GM12874 (cell line): ENCODE measurements around the gene MOCS1.

Experiments
- CTCF ChIP-seq: IDR thresholded peaks from 2 replicates; pipeline ENCODE4 v1.5.1; 2011; ENCODE audit warnings: low read depth, mild to moderate bottlenecking, control low read depth, low read length, moderate library complexity; ENCODE audit not compliant: insufficient read depth

The MOCS1 gene

DNA sequence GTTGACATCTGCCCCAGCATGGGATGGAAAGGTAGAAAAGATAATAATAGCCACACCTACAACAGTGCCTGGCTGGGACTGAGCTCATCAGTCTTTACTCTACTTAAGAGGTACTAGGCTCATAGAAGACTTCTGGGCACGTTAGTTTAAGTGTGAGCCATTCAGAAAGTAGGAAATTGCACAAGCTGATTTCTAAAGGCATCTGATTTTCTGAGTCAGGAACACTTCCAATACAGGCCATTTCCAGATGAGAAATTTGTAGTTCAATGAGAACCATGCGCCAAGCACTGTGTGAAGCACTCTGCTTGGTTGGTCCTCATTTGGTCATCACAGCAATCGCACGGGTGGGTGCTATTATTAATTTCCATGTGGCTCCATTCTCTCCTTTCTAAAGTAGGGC lies 42.3 kb downstream of the MOCS1 start:
- TF ChIP-seq CTCF = no peak

GRCh38 chr6:39891353-39891752 lies 42.9 kb downstream of the MOCS1 start:
- TF ChIP-seq CTCF = no peak

GRCh38 chr6:39889229-39889628 lies 45.0 kb downstream of the MOCS1 start:
- TF ChIP-seq CTCF = no peak

- no peak for TF ChIP-seq CTCF
Measured at GRCh38 chr6:39887692-39888450, 46.4 kb downstream of the MOCS1 start.

DNA sequence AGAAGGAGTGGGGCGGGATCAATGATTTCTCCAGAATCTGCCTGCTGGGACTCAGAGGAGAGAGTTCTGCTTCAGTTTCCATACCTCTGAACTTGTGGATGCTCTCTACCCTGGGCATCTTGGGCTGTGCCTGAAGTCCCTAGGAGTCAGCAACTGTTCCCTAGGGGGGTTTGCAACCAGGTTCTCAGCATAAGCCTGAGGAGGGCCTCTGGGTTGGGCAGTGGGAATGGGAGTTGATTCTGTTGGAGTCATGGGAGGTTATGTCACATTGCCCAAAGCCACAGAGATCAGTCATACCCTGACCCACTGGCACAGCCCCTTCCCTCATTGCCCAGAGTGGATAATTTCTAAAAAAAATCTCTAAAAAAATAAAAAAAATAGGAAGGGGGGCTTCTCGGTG lies 47.4 kb downstream of the MOCS1 start:
- TF ChIP-seq CTCF = no peak

DNA sequence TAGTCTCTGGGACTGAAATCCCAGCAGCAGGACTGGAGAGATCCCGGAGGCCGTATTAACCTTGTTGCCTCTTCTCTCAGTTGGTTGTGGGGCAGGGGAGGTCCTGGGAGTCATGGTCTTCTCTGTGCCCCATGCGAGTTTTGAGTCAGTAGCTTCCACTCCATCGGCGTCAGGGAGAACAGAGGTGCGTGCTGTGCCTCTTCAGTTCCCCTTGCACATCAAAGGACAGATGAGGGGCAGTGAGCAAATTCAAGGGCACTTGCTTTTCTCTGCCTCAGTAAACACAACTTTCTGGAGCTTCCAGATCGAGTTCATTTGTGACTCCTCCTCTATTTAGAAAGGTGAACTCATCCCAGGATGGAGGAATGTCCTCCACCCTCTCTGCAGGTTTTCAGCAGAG lies 48.6 kb downstream of the MOCS1 start:
- no peak for TF ChIP-seq CTCF

DNA sequence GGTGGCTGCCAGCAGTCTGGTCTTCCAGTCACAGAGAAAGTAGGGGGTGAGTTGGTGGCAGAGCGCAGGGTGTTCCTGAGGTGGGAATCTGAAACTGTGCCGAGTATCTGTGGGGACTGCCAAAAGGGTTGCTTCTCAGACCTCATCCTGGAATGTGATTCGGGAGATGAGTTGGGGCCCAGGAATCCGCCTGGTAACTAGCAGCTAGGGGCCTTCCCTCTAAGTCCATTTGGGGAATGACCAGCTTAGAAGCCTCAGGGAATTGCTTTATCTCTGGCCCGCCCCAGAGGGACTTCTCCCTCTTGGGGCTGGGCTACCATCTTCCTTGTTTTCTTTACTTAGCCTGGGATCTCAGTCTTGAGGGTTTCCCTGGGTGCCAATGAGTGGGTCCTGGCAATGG lies 49.6 kb downstream of the MOCS1 start:
- TF ChIP-seq CTCF = no peak
